GM19193 (cell line): ENCODE results near the gene SPAAR.

Experiments
- POLR2A ChIP-seq: IDR thresholded peaks from 4 replicates; pipeline ENCODE4 v1.6.1; 2011; ENCODE audit not compliant: insufficient read depth, insufficient read length; ENCODE audit errors: extremely low read depth

The SPAAR gene

GRCh38 chr9:35910613-35911359 is 1.5 kb downstream of the SPAAR start:
- TF ChIP-seq POLR2A: no peak

GRCh38 chr9:35911690-35912089 is 2.4 kb downstream of the SPAAR start:
- TF ChIP-seq POLR2A: no peak

- no peak for TF ChIP-seq POLR2A
Observed at GRCh38 chr9:35912791-35913400, 3.6 kb downstream of the SPAAR start.

DNA sequence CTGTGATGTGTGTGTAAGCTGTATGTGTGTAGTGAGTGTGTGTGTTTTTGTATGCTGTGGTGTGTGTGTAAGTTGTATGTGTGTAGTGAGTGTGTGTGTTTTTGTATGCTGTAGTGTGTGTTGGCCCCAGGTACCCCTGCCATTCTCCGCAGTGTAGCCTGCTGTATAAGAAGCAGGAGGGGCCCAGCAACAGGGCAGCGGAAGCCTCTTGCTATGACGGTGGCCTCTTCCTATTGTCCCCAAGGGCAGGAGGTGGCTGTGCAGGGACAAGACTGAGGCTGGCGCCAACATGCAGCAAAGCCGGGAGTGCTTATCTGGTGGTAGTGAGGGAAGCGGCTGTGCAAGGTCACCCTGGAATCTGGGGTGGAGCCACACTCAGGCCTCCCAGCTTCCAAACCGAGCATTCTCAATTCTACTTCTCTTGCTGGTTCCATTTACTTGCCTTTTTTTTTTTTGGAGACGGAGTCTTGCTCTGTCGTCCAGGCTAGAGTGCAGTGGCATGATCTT is 5.1 kb downstream of the SPAAR start:
- TF ChIP-seq POLR2A: no peak

DNA sequence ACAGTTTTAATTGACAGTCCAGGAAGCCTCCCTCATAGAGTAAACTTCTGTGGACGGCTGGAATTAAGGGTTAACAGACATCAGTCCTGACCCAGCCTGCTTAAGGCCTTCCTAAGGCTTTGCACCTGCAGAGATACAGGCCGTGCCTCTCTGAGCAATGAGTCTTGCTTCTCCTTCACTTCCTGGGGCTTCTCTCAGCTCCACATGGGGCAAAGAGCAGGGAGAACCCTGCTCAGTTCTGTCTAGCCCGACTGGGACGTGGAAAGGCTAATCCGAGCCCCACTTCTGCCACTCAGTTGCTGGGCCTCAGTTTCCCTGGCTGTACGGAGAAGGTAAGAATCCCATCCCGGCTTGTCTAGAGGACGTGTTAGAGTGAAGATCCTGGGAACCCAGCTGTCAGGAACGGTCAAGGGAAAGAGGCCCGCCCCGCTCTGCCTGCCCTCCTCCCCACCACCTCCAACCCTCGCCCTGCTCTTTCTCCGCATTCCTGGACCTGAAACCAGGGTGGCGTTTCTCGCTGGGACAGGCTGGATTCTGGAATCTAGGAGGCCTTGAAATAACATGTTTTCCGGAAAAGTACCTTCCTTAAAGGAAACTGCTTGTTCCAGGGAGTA is 6.5 kb downstream of the SPAAR start:
- no peak for TF ChIP-seq POLR2A

GRCh38 chr9:35917261-35917660 is 8.0 kb downstream of the SPAAR start:
- TF ChIP-seq POLR2A: no peak

DNA sequence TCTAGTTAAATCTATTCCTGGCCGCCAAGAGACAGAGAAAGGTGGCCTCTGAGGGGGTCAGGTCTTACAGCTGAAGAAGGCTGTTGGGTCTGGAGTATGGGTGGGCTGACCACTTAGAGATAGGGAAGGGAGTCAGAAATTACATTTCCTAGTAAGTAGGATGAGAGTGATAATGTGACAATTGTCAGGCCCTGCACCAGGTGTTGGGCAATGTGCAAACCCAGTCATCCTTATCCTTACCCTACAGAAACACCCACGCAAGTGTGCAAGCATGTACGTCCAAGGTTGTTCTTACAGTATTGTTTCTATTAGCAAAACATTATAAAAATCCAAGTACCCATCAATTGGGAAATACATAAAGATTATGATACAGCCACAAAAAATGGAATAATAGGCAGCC is 9.5 kb downstream of the SPAAR start:
- TF ChIP-seq POLR2A: no peak

DNA sequence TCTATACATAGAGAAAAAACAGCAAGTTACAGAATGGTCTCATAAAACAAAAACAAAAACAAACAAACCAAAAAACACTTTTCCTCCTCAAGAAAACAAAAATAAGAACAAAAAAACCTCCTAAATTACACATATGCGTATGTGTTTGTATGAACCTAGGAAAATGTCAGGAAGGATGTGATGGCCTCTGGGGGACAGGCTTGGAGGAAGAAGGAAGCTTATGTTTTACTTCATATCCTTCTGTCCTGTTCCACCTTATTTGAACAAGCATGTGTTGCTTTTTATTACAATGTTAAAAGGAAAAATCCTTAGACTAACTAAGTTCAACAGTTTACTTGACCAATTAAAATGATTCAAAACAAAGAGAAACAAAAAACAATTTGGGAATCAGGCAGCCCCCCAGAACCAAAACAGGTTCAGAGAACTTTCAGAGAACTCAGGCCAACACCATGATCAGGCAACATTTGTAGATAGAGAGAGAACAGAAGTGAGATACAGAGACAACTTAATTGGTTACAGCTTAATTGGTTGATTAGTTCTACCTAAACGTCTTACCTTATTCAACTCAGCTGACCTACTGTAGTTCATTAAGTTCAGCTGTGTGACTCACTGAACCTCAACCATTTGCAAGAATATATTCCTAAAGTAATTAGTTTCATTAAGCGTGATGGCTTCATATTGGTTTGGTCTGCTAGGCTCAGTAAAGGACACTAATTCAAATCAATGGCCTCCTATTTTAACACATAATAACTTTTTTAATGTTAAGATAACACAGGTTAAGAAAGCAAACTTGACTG is 10.1 kb downstream of the SPAAR start:
- TF ChIP-seq POLR2A: no peak

DNA sequence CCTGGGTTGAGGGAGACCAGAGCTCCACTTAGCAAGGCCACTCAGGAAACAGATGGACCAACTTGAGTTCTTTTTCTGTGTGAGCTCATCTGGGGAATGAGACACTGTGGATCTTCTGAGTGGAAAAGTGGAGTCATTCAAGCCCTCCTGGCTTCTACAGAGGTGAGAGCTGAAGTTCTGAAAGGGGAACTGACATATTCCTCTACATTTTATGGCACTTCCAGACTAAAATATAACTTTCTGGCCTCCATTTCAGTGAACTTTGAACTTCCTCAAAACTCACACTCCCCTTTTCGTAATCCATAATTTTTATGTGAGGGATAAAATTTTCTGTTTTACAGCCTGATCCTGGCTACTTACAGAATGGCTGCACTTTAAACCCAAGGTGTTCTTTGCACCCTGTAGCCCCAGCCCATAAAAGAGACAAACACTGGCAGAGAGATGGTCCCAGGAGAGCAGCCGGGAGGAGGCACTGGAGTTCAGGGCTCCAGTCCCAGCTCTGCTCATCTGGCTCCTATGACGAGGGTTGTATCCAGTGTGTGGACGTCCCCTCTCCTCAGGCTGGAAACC is 10.8 kb downstream of the SPAAR start:
- TF ChIP-seq POLR2A: no peak

DNA sequence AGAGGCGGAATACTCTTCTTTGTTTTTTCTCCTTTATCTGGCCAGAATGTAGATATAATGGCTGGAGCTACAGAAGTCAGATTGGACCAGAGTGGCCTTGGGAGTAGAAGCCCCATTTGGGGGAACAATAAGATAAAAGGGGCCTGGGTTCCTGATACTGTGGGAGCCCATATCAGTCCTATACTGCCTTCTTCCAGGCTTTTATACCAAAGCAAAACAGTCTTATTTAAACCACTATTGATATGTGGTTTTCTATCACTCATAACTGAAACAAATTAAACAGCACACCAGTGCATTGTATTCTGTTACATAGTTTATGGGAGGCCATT is 14.3 kb downstream of the SPAAR start:
- no peak for TF ChIP-seq POLR2A

DNA sequence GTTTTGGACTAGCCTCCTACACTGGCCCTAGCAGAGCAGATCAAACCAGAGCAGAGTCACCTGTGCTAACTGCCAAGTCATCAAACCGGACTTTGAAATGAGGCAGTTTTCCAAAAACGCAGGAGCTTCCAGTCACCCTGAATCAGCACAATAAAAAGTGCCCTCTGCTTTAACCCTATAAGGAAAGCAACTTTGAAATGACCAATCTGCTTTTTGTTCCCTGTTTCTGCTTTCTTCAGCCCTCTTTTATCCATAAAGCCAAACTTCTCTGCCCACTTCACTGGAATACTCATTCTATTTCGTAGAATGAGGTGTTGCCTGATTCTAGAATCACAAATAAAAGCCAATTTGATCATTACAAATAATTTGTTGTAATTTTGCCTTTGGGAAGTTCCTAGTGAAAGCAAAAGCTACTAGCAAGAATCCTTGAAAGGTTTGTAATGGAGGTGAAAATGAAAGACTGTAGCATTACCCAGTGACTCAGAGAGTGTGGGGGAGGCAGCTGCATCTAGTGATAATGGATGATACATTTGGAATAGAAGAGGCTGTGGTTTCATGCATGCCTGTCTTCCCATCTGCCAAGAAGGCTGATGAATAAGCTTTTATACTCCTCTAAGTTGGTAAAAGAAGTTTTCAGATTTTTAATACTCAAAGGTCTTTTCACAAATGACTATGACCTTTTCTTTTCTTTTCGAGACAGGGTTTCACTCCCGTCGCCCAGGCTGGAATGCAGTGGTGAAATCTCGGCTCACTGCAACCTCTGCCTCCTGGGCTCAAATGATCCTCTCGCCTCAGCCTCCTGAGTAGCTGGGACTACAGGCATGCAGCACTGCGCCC is 14.9 kb downstream of the SPAAR start:
- no peak for TF ChIP-seq POLR2A

- TF ChIP-seq POLR2A: no peak
Observed at GRCh38 chr9:35928591-35929452, 19.5 kb downstream of the SPAAR start.

GRCh38 chr9:35929453-35929718 is 20.1 kb downstream of the SPAAR start:
- no peak for TF ChIP-seq POLR2A

GRCh38 chr9:35930521-35930920 is 21.2 kb downstream of the SPAAR start:
- no peak for TF ChIP-seq POLR2A

- no peak for TF ChIP-seq POLR2A
Observed at GRCh38 chr9:35930989-35931388, 21.7 kb downstream of the SPAAR start.
